NCI-H1105 treated with DMSO at 0.1 percent for 48 hours (cell line): Measurements from ENCODE around the gene GRAMD1B.
A peak's percentile ranks its signal among the peaks of the same experiment; 100 is the strongest.
"Not testable (repeated sequence)": the region's sequence is repeated elsewhere in the genome, so short reads cannot be mapped to it uniquely, and the experiment has no call there.

Source experiments
- DNase-seq: peaks from one replicate; lab custom pipeline; 2025; lab: John Stamatoyannopoulos, UW

GRAMD1B gene

DNA sequence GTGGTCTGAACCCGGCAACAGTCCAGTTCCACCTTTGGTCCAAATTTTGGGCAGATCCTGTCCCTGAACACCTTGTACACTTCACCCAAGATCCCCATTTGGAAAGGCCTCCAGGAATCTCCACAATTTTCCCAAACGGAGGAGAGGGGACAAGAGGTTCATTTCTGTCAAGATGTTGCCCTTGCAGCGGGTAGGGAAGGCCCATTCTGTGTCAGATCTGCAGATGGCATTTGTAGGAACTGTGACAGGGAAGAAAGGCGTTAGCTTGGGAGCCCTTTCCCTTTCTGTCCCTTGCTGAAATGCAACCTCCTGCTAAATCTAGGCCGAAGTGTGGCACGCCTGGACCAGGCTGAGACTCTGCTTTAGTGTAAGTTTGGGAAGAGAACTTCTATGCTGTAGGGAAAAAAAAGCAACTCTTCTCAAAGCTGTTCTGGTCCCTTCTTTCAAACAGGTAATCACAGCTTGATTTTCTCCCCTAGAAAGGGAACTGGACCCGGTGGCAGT, 138.3 kb downstream of the GRAMD1B start:
- no peak for DNase-seq

DNA sequence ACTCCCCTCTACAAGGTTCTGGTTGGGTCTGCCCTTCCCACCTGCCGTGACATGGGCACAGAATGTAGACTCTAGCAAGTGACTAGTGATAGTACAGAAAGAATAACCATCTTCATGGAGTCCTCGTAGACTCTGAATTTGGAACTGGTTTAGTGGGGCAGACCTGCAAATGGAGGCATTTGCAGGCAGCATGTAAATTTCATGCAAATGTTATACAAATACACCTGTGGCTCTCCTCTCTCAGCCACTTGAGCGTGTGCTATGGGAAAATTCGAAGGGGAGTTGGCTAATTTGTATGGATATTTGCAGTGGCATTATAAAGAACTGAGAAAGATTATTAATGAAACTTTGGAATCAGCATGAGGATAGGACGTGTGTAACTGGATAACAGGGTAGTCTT, 139.3 kb downstream of the GRAMD1B start:
- DNase-seq = no peak

DNA sequence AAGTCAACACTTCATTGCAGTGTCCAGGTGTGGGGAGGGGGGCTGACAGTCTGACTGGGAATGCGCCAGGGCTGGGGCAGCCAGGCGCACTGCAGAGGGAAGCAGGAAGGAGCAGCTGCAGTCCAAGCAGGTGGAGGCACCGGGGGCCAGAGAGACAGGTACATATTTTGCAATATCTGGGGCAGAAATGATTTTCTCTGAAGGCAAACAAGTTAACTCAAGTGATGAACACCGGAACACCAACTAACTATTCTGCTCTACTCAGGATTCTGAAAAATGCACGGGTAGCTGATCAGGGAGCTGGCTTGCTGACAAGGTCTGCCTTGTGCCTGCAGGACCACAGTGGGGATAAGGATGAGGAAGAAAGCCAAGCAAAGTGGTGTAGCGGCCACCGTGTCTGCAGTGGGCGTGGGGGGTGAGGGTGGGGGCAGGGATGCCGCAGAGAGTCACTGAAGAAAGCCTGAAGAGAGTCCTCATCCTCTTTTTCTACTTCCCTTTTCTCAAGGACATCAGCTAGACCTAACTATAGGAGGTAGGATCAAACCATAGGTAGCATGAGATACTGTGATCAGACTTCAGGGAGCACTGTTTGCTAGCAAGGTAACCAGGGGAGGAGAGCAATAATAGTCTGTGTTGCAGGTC, 141.0 kb downstream of the GRAMD1B start:
- no peak for DNase-seq

DNA sequence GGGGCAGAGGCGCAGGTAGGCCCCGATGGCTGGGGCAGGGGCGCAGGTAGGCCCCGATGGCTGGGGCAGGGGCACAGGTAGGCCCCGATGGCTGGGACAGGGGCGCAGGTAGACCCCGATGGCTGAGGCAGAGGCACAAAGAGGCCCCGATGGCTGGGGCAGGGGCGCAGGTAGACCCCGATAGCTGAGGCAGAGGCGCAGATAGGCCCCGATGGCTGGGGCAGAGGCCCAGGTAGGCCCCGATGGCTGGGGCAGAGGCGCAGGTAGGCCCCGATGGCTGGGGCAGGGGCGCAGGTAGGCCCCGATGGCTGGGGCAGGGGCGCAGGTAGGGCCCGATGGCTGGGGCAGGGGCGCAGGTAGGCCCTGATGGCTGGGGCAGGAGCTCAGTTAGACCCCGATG, 142.7 kb downstream of the GRAMD1B start:
- not testable (repeated sequence) for DNase-seq

DNA sequence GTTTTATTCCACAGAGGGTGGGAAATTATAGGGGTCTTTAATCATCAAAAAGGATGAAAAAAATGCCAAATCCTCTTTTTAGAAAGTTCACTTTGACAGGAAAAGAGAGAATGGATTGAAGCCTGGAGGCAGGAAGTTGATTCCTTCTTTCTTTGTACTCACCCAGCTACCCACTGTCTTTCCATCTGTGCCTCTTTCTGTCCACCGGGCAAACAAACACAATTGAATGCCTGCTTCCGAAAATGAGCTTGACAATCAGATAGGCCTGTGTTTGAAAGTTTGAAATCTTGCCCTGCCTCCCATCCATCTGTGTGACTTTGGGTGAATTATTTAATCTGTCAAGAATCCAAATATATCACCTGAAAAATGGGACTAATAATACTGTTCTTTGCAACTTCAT, 143.2 kb downstream of the GRAMD1B start:
- no peak for DNase-seq

DNA sequence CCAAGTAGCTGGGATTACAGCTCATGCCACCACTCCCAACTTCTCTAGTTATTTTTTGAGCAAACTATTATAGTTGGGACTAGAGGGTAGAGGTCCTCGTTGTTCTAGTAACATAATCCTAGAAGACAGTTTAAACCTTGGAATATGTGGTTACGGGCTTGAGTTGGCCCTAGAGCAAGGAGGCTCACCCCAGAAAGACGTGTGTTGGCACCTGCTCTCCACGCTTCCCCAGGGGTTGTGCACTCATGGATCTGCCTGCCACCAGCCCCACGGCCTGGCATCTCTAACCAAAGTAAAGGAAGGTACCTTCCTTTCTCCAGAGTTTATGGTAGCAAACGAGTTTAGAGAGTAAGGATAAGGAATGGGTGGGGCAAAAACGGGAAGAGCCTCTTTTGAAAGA, 145.4 kb downstream of the GRAMD1B start:
- DNase-seq = no peak

DNA sequence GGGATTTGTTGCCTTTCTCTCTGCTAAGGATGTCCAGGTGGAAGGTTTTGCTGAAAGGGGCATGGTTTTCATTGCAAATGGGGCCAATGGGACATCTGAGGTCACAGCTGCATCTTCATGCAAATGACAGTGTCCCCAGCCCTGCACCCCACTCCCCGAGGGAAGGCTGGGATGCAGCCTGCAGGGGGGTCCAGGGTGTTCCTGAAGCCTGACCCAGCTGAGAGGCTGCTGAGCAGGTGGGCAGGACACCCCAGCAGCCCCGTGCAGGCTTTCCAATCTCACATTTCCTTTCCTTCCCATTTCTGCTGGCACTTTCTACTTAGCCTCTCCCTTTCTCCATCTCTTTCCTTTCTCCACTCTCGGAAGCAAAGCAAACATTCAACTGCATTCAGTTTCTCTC, 146.0 kb downstream of the GRAMD1B start:
- no peak for DNase-seq

DNA sequence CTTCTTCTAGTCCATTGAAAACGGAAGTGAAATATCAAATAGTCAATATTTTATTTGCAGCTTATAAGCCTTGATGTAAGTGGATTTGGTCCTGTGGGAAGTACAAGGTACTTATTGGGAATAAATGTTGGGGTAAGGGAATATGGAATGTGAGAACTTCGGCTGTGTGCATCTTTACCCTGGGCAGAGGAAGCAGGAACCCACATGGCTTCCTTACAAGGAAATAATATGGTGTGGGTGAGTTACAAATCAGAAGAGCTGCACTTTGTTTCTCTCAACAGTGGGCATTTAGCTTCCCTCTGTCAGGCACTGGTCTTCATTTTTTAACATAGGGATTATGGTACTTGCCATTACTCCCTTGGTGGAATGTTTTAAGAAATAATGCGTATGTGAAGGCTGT, 146.4 kb downstream of the GRAMD1B start:
- DNase-seq = no peak

DNA sequence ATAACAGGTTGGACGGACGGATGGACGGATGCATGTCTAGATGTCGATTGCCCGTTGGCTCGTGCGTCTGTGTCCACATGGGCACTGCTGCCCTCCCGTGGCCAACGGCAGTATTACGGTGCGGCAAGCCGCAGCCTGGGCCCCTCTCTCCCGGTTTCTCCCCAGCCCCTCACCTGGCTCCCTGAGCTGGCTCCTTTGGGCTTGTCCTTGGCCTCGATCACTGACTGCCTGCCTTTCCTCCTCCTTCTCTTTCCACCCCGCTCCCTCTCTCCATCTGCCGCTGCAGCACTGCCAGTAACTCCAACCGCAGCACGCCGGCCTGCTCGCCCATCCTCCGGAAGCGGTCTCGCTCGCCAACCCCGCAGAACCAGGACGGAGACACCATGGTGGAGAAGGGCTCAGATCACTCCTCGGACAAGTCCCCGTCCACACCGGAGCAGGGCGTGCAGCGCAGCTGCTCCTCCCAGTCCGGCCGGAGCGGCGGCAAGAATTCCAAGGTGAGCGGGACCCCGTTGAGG, 147.1 kb downstream of the GRAMD1B start:
- peak; percentile 76 for DNase-seq

DNA sequence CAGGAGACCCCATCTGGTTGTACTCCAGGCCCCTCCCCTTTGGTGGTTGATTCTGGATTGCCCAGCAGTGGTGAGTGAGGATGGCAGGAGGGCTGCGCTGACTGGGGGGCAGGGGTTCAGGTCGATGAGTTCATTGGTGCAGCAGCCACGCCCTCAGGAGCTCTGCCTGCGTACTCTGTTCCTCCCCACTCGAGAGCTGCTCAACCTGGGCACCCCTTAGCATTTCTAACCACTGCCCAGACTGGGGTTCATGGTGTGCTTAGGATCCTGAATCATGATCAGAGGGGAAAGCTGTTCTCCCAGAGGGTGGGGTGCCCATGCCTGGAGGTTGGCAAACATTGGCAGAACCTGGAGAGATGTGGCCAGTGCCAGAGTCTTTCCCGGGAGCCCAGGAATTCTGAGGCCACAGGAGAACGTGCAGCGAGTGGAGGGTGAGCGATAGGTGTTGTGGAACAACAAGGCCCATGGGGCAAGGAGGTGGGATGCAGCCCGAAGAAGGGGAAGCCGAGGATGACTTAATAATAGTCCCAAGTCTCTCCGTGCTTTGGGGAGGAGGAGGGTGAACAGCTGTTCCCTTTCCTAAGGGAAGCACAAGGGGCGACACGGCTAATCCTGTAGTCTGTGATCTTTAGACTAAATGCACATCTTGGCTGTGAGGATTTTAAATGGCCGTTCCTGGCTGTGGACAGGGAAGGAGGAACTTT, 148.9 kb downstream of the GRAMD1B start:
- no peak for DNase-seq

DNA sequence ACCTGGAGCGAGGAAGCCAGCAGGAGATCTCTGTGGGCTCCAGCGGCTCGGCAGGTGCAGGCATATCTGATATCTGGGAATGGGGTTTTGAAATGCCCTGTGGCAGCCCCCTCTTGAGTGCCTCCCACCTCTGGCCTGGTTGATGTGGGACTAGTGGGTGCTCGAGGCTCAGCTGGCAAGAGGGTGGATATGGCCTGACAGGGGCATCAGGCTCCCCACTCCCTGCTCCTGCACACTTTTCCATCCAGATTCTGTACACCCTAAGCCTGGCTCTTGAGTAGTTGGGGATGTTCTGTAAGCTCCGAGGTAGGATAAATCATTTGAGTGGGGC, 149.4 kb downstream of the GRAMD1B start:
- DNase-seq = no peak

DNA sequence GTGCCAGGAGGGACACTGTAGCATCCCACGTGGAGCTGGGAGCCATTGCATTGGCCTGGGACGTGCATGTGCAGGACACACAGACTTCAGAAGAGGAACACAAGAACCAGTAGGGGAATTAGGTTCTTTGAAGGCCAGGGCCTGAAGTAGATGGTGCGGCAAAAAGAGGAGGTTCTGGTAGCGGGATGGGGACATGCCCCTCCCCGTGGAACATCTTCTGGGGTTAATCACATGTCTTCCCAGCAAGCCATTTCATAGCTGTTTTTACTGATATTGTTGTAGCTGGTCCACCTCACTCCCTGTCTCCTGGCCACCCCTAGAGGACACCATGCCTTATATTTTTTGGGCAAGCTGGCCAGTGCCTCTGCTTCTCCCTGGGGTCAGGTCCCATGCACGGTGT, 150.1 kb downstream of the GRAMD1B start:
- no peak for DNase-seq

DNA sequence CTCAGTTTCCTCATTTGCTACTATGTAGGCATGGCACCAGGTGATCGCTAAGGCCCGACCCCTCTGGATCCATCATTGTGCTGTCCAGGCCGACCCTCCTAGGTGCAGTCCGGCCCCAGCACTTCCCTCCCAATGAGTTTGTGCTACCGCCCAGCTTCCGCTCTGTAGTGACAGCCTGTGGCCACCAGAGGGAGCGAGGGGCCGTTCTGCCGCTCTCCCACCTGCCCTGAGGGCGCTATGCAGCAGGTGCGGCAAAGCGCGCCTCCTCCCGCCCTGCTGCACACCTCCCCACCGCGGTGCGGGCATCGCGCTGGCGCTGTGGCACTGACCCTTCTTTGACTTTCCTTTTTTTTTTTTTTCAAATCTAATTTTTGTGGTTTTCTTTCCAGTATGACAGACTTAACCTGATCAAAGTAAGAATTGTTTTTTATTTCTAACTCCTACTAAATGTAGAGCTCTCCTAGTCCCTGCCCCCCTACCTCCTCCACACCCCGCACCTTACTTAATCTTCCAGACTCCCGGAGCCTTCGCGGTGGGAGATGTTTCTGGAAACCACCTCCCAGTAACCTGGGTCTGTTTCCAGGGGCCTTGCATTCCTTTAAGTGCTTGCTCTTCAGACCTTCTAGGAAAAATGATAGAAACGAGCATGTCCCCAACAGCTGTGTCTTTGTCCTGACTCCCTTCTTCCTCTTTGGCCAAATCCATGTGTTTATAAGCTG, 150.6 kb downstream of the GRAMD1B start:
- peak; percentile 90 for DNase-seq

DNA sequence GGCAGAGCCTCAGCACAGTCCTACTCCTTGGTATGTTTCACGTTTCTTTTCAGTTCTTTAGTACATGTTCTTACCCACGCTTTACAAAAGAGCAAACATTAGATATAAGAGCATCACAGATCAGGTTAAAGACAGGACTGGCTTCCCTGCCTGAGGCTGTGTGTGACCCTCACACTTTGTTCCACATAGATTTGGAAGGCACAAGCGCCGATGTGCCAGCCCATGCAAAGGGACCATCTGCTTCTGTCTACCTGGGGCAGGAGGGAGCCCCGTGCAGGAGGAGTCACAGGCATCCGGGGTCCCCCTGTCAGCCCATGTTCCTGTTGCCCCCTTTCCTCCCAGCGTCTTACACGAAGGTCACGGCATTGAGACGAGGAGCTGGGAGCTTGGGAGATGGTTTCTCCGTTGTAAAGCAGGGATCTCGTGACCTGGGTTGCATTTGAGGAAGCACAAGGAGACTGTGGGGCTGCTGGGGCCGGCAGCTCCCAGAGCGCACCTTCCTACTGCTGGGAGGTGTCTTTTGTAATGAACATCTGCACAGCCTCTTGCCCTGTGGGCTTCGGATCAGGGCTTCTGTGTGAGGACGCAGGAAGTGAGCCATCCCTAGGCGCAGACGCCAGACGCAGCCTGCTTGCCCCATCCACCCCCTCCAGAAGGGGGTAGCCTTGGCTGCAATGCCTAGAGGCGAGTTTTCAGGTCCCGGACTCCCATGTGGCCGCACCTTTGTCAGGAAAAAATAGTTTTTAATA, 151.8 kb downstream of the GRAMD1B start:
- no peak for DNase-seq

DNA sequence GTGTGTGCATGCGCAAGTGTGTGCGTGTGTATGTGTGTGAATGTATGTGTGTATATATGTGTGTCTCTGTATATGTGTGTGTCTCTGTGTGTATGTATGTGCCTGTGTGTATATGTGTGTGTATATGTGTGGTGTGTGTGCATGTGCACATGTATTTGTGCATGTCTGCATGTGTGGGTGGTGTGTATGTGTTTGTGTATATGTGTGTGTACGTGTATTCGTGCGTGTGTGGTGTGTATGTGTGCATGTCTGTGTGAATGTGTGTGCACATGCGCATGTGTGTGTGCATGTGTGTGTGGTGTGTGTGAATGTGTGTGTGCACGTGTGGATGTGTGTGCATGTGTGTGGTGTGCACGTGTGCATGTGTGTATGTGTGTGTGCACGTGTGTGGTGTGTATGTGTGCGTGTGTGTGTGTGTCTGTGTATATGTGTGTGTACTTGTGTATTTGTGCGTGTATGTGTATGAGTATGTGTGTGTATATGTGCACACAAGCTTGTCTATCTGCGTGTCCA, 153.0 kb downstream of the GRAMD1B start:
- DNase-seq = no peak

DNA sequence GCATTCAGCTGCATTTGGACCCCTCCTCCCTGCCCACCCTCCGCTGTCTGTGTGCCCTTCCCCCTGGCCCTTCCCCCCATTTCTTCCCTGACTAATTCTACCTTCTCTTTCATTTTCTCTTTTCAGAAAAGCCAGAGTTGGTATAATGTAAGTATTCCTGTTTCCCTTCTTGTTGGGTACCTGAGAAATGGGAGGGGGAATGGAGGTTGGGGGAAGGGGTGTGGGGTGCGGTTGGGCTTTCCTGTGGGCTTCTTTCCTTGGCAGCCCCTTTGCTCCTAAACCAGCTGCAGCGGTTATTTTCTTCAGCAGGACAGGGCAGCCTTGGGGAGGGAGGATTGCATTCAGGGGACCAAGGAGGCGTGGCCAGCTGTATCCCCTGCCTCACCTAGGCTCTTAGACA, 154.1 kb downstream of the GRAMD1B start:
- no peak for DNase-seq

DNA sequence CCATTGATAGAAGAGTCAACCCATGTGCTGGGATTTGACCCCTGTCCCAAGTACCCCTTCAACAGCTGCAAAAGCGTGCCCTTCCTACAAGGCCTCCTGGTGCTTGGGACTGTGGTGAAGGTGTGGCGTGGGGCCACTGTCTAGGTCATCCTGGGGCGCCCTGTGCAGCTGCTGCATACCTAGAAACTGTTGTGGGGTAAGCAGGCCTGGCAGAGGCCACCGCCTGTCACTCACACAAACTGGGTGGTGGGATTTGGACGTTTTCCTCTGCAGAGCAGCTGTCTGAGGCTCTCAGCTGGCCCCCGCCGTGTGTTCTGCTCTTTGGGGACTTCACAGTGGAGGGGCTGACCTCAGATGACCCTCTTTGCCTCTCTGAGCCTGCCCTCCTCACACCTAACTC, 154.7 kb downstream of the GRAMD1B start:
- DNase-seq = no peak

DNA sequence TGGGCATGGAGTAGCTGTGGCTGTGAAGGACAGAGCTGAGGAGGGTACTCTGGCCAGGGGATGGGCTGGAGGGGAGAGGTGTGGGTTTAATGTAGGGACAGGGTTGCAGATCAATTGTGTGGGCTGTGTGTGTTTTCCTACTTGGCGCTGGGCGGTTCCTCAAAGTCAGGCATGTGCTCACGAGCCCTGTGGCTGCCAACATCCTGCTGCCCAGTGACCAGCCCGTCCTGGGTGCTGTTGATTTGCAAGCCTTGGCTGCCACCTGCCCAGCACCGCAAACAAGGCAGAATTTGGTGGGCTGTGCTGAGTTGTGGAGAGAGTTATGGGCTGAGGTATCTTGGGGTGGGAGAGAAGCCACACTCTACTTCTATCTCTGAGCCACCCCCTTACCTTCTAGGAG, 155.1 kb downstream of the GRAMD1B start:
- no peak for DNase-seq

DNA sequence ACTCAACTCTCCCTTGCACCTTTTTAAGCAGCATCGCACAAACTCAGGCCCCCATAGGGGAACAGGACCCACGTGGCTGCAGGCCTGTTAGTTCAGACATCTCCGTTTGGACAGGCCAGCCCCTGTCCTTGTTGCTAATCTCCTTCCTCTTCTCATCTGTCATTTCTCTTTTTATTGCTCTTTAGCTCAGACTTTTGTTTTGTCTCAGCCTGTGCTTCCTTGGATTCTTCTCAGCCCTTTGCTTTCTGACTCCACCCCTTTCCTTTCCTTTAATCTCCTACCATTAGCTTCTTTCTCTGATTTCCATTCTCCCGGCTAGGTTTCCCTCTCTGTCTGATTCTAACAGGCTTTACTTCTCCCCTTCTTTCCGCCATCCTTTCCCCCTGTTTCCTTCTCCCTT, 155.6 kb downstream of the GRAMD1B start:
- no peak for DNase-seq

DNA sequence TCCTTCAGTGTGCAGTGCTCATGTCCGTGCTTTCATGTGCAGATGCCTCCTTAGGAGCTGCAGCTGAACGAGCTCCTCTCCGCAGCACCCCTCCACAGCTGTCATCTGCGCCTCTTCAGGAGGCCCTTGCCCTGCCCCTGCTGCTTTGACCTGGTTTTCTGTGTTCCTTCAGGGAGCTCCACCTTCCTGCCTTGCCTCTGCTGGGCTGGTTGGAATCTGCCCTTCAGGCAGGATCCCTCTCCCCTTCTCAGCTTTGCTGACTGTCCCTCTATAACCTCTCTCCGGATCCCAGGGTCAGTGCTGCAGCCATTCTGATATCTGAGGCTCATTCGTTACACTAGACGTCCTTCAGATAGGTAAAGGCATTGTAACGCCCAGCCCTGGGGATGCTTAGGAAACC, 156.5 kb downstream of the GRAMD1B start:
- no peak for DNase-seq

DNA sequence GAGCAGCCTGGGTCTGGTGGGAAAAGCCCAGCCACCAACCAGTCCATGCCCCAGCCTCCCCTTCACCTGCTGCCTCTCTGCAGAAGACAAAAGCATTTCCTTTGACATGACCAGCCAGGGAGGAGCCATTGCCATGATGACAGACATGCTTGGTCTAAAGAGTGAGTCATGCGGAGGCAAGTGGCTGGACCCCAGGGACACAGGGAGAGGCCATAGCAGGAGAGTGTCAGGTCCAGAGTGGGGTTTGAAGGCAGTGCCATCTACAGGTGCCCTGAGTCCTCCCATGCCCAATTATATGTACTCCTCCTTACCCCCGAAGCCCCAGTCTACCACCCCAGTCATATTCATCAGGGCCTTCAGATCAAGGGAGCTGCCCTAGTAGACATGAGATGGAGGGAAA, 157.0 kb downstream of the GRAMD1B start:
- DNase-seq = no peak

DNA sequence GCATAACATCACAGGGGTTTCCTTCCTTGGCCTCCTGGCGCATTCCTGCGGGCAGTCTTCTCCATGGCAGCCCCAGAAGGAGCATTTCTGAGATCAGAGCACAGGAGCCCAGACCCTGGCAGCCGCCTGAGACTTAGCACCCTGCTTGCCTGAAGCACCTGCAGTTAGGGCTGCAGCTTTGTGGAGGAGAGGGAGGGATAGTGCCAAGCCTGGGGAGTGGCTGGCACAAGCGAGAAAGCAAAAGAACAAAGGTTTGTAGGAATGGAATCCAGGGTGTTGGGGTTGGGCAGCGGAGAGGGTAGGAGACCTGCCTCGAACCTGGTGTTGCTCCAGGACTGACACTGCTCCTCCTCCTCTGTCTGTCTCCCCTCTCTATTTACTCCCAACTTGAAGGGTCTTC, 157.5 kb downstream of the GRAMD1B start:
- DNase-seq = no peak
